IPS-15b (cell line): ENCODE results near the gene RPS18.

Experiments
- H3K27me3 ChIP-seq: one replicate; pipeline ENCODE4 v1.6.1; 2013; ENCODE audit warnings: low read length; ENCODE audit not compliant: control insufficient read depth, insufficient read depth
- H3K36me3 ChIP-seq: one replicate; pipeline ENCODE4 v1.6.1; 2013; ENCODE audit warnings: low read length; ENCODE audit not compliant: control insufficient read depth, insufficient read depth
- H3K4me1 ChIP-seq: one replicate; pipeline ENCODE4 v1.6.1; 2013; ENCODE audit warnings: mild to moderate bottlenecking, low read length; ENCODE audit not compliant: control insufficient read depth, insufficient read depth
- H3K4me3 ChIP-seq: one replicate; pipeline ENCODE4 v1.5.1; 2013; ENCODE audit warnings: low read depth, low read length
- H3K9ac ChIP-seq: one replicate; pipeline ENCODE4 v1.6.1; 2013; ENCODE audit warnings: low read depth, mild to moderate bottlenecking, low read length
- H3K9me3 ChIP-seq: one replicate; pipeline ENCODE4 v1.6.1; 2013; ENCODE audit warnings: mild to moderate bottlenecking, low read length; ENCODE audit not compliant: control insufficient read depth, insufficient read depth

RPS18 gene

DNA sequence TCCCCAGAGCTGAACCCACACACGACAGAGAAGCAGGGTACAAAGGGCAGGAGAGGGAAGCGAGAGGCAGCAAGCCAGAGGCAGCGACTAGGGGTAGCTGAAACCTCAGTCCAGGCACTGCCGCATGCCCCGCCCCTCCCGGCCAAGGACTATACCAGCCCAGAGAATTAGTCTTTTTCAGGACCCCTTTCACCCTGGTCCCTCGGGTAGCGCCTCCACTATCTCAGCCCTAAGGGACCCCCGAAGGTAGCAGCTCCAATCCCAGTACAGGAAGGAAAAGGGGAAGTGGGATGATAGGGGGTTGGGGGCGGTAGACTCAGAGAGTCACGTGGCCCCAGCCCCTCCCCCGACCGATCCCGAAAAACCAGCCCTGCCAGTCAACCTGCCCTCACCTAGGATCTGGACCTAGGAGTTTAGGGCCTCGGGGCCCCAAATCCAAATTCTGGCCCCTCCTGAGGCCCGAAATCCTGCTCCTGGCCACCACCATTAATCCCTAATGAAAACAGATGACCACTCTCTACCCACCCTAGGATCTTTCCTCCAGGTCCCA is 25.6 kb downstream of the RPS18 start:
- H3K27me3 ChIP-seq, result no peaks in the 10 kb centered on the region
- no peaks in the 10 kb centered on the region for H3K4me1 ChIP-seq
- H3K9ac ChIP-seq, result peak overlapping the region; percentile 70
- peak overlapping the region; percentile 74 for H3K4me3 ChIP-seq
- H3K9me3 ChIP-seq, result no peaks in the 10 kb centered on the region
- H3K36me3 ChIP-seq, result peaks cover 12% of the 10 kb centered on the region

GRCh38 chr6:33297956-33298772 is 26.3 kb downstream of the RPS18 start:
- Histone ChIP-seq H3K27me3 (no peaks in the 10 kb centered on the region), H3K4me3 (peak overlapping the region; percentile 74), H3K9me3 (no peaks in the 10 kb centered on the region), H3K36me3 (peaks cover 11% of the 10 kb centered on the region), H3K9ac (no peak overlapping the region), H3K4me1 (no peaks in the 10 kb centered on the region)

DNA sequence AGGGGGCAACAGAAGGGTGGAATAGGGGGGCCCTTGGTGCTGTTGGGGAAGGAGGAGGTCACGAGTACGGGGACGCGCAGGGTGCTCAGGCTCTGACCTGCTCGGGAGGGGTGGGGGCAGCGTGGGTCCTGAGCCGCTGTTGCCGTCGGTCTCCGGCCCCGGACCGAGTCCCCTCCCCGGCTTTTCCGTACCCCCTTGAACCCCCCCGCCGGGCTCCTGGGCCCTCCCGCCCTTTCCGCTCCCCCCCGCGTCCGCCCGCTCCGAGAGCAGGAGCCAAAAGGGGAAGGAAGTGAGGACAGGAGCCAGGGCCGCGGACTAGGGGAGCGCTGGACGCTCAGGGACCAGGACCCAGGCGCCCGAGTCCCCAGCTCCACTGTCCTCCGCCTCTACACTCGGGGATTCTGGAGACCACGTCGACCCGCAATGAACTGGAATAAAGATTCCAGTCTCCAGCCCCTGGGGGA is 26.9 kb downstream of the RPS18 start, which contains the start of gene RGL2:
TSS of gene RGL2 (minus strand) at position 170 of the 464 bp plus-strand sequence. CDS start 332 bp downstream, outside the sequence.
- Histone ChIP-seq H3K4me1 (no peaks in the 10 kb centered on the region), H3K4me3 (peak within 1 kb of the TSS; percentile 74), H3K9ac (peak within 1 kb of the TSS; percentile 71), H3K27me3 (no peaks in the 10 kb centered on the region), H3K36me3 (peaks cover 11% of the 10 kb centered on the region), H3K9me3 (no peaks in the 10 kb centered on the region)

- Histone ChIP-seq H3K4me1 (no peaks in the 10 kb centered on the region), H3K36me3 (peaks cover 14% of the 10 kb centered on the region), H3K4me3 (peak overlapping the region; percentile 74), H3K27me3 (no peaks in the 10 kb centered on the region), H3K9ac (peak overlapping the region; percentile 71), H3K9me3 (no peaks in the 10 kb centered on the region)
Measured at GRCh38 chr6:33299237-33299944, 27.5 kb downstream of the RPS18 start.

GRCh38 chr6:33301877-33302276 is 30.0 kb downstream of the RPS18 start:
- Histone ChIP-seq H3K9ac (no peak overlapping the region), H3K36me3 (peaks cover 4% of the 10 kb centered on the region), H3K27me3 (no peaks in the 10 kb centered on the region), H3K9me3 (no peaks in the 10 kb centered on the region), H3K4me1 (no peaks in the 10 kb centered on the region), H3K4me3 (no peak overlapping the region)

- Histone ChIP-seq H3K36me3 (peaks cover 4% of the 10 kb centered on the region), H3K4me3 (no peak overlapping the region), H3K4me1 (no peaks in the 10 kb centered on the region), H3K27me3 (no peaks in the 10 kb centered on the region), H3K9ac (no peak overlapping the region), H3K9me3 (no peaks in the 10 kb centered on the region)
Measured at GRCh38 chr6:33304216-33304615, 32.3 kb downstream of the RPS18 start.

DNA sequence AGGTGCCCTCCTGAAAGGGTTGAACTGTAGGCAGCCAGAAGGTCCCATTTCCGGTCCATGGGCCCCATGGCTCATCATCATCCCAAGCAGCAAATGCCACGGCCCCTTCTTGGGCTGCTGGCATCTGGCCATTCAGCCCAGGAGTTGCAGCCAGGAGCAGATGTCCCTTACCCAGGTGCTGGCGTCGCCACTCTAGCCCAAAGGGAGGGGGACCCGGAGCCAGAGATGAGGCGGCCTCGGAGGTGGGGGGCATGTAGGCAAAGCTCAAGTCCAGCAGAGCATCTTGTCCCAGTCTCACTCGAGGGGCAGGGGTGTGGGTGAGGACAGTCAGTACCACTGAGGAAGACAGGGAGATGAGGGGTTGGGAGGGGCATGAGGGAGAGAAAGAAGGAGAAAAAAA is 33.2 kb downstream of the RPS18 start:
- Histone ChIP-seq H3K9me3 (no peaks in the 10 kb centered on the region), H3K4me3 (no peak overlapping the region), H3K36me3 (peaks cover 4% of the 10 kb centered on the region), H3K27me3 (no peaks in the 10 kb centered on the region), H3K9ac (no peak overlapping the region), H3K4me1 (no peaks in the 10 kb centered on the region)

DNA sequence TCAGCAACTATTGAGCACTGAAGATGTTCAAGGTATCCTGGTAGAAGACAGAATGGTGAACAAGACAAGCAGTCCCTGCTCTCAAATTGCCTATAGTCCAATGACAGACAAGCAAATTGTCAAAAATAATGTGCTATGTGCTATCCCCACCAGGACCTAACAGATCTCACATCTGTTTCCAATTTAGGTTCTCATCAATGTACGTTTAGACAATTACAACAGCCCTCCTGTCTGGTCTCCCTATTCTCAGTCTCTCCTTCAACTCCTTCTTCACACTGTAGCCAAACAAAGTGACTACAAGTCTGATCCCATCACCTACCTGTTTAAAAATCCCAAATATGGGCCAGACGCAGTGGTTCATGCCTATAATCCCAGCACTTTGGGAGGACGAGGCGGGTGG is 34.5 kb downstream of the RPS18 start:
- Histone ChIP-seq H3K36me3 (peaks cover 4% of the 10 kb centered on the region), H3K9ac (no peak overlapping the region), H3K4me3 (no peak overlapping the region), H3K9me3 (no peaks in the 10 kb centered on the region), H3K4me1 (no peaks in the 10 kb centered on the region), H3K27me3 (no peaks in the 10 kb centered on the region)

- Histone ChIP-seq H3K4me1 (peaks cover 11% of the 10 kb centered on the region), H3K4me3 (peak overlapping the region; percentile 96), H3K9ac (no peak overlapping the region)
Measured at GRCh38 chr6:33312361-33313104, 40.7 kb downstream of the RPS18 start.

GRCh38 chr6:33313105-33313708 is 41.3 kb downstream of the RPS18 start:
- Histone ChIP-seq H3K27me3 (no peaks in the 10 kb centered on the region), H3K4me1 (peaks cover 11% of the 10 kb centered on the region), H3K4me3 (peak overlapping the region; percentile 96), H3K9me3 (no peaks in the 10 kb centered on the region), H3K36me3 (peaks cover 3% of the 10 kb centered on the region), H3K9ac (peak overlapping the region; percentile 87)

More at GRCh38 chr6:33312361-33313104, 40.7 kb downstream of the RPS18 start:
- H3K27me3 ChIP-seq, result no peaks in the 10 kb centered on the region
- H3K9me3 ChIP-seq, result no peaks in the 10 kb centered on the region
- peaks cover 3% of the 10 kb centered on the region for H3K36me3 ChIP-seq
